COLO829 (cell line): ENCODE results near the gene MROH2A.

Experiments used
- DNase-seq: peaks from one replicate; pipeline ENCODE4 v3.0.0; 2012; ENCODE audit warnings: low spot score

MROH2A gene

GRCh38 chr2:233802132-233802815 is 24.1 kb downstream of the MROH2A start:
- DNase-seq, result no peak

GRCh38 chr2:233803292-233803911 is 25.3 kb downstream of the MROH2A start:
- DNase-seq, result no peak

GRCh38 chr2:233803994-233804393 is 25.9 kb downstream of the MROH2A start:
- DNase-seq, result no peak

GRCh38 chr2:233807215-233807865 is 29.2 kb downstream of the MROH2A start:
- no peak for DNase-seq

GRCh38 chr2:233807966-233808935 is 30.1 kb downstream of the MROH2A start:
- no peak for DNase-seq

- DNase-seq, result no peak
These were observed 32.3 kb downstream of the MROH2A start for GRCh38 chr2:233810385-233810784.

- no peak for DNase-seq
These were observed 33.0 kb downstream of the MROH2A start for GRCh38 chr2:233811087-233811486.

GRCh38 chr2:233811732-233812131 is 33.6 kb downstream of the MROH2A start:
- DNase-seq, result no peak

DNA sequence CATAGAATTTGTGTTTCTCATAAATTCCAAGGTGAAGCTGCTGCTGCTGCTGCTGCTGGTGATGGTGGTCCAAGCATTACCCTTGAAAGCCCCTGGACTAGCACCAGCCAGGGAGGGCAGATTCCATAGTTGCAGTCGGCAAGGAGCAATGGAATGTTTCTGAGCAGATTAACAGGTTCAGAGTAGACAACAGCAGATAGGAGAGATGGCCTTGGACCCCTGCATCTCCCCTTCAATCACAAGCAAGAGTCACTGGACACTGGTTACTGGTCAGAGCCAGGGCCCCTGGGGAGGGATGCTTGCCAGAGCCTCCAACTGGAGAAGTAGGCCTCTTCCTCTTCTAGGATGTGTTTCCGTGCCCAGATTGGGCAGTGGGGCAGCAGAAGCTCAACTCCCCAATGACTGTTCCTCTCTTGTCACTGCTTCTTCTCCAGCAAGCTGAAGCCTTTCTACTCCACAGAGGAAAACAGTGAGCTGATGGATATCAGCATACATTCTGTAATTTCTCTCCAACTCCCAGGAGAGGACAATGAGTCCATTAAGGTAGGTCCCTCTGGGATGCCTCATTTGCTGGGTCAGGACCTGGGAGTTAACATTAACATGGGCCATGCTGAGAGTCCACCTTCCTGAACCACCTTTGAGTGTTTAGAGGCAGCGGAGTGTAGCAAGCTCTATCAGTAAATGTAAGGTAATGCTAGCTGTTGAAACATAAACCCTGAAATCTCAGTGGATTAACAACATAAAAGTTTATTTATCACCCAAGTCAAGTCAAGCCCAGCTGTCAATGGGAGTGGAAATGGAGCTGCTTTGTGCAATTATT is 35.3 kb downstream of the MROH2A start:
- DNase-seq, result no peak

- DNase-seq, result peak; percentile 59
These were observed 36.1 kb downstream of the MROH2A start for GRCh38 chr2:233814056-233814835.

GRCh38 chr2:233815861-233816260 is 37.7 kb downstream of the MROH2A start:
- DNase-seq, result no peak

GRCh38 chr2:233816334-233816733 is 38.2 kb downstream of the MROH2A start:
- DNase-seq, result no peak

GRCh38 chr2:233816771-233817170 is 38.6 kb downstream of the MROH2A start:
- DNase-seq, result no peak

DNA sequence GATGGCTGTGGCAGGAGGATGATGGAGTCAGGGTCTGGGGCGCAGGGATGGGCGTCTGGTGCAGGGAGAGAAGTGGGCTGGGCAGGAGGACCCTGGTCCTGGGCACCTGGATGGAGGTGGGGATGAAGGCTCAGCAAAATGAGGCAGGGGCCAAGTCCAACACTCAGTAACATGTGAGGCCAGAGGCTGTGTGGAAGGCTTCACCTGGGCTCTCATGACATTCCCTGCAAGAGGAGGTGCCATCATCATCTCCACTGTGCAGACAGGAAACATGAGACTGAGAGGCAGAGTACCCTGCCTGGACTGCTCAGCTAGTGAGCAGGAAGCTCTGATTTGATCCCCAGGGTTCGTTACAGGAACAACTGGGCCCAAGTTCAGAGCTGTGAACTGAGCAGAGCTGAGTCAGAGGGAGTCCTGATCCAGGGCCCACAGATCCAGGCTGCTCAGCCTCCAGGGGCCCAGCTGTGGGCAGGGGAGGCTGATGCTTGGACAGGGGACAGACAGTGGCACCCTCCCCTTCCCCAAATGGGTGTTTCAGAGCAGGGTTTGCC is 39.3 kb downstream of the MROH2A start:
- DNase-seq, result no peak

DNA sequence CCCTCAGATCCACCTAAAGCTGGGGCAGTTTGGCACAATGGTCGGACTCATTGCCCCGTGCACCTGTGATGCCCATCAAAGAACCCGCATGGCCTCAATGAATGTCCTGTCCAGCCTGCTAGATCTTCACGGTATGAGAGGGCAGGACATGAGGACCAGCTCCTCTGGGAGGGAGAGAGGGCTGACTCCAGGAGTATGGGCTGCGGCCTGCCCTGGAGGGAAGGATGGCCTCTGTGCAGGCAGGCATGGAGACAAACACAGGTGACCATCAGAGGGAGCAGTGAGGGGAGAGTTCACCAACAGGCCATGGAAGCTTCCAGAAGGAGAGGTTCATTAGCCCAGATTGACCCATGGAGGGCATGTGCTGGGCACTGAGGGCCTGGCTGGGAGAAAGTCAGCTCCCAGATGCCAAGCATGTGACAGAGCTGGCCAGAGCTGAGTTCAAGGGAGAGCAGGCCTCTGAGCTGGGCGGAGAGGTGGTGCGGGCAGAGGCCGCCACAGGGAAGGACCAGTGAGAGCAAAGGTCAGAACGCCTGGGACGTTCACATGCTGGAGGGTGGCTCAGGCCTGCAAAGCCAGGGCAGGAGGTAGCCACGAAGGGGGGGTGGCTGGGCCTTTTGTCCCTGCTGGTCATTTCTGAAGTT is 40.0 kb downstream of the MROH2A start:
- DNase-seq, result no peak

GRCh38 chr2:233818639-233819621 is 40.8 kb downstream of the MROH2A start:
- DNase-seq, result no peak

GRCh38 chr2:233819884-233820773 is 42.0 kb downstream of the MROH2A start:
- no peak for DNase-seq

- no peak for DNase-seq
These were observed 42.6 kb downstream of the MROH2A start for GRCh38 chr2:233820774-233821105.
